Fibroblast of skin of scalp (primary cell): ENCODE measurements around the gene FBXO9.

Source experiments
- DNase-seq: peaks from one replicate; pipeline ENCODE4 v3.0.0-alpha.2; 2013

FBXO9 gene

DNA sequence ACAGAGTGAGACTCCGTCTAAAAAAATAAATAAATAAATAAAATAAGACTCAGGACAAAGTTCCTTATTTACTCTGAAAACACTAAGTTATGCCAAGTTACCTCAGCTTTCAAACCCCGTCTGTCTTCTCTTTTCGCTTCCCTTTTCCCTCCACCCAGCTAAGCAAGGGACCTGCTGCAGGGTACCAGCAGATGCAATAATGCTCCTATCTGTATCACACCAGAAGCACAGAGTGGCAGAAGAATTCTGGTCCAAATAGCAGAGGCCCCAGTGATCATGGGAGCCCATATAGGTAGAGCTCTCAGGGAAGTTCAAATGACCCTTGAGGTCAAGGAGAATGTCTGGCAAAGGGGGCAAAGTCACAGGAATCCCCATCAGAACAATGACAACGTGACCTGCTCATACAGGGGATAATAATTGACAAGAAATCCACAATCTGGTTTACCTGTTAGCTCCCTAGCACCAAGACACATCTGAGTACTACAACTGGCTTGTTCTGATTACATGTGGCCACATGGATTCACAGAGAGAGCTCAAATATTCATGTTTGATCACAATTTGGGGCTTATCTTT lies 74.7 kb downstream of the FBXO9 start:
- DNase-seq, result no peak

DNA sequence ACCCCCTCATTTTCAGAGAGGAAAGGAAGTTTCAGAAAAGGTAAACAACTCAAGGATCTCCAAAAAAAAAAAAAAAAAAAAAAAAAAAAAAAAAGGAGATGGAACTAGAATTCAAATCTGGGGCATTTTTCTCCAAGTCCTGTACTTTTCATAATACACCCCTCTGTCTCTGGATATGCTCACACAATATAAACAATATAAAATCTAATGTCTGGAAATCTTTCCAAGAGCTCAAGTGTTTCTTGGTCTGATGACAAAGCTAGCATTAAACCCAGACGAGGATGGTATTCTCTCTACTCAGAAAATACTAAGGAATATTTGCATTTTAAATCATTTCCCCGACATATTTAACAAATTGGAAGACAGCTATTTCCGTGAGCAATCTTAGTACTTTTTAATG lies 77.6 kb downstream of the FBXO9 start:
- no peak for DNase-seq

DNA sequence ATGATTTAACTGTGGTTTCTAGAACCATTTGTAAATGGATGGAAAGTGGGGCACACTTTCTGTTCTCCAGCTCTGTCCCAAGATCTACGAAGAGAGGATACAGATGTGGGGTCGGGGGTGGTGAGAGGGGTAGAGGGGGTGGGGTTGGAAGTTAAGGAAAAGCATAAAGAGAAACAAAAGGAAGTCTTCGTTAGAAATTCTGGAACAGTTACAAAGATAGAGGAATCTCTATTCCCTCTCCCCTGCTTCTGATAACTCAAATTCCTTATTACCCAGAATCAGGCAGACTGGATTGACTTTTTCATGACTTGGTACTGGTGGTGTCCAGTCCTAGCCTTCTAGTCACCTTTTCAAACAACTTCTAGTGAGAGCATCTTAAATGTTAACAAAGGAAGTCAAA lies 78.5 kb downstream of the FBXO9 start:
- DNase-seq, result no peak

DNA sequence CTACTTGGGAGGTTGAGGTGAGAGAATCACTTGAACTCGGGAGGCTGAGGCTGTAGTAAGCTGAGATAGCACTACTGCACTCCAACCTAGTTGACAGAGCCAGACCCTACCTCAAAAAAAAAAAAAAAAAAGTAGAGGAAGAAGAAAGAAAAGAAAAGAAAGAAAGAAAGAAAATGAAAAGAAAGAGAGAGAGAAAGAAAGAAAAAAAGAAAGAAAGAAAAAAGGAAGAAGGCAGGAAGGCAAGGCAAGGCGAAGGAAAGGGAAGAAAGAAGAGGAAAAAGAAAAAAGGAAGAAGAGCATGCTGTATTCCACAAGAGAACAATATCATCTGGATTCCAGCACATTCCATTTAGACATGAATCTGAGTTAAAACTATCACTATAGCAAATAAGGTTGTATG lies 79.6 kb downstream of the FBXO9 start:
- DNase-seq, result no peak

DNA sequence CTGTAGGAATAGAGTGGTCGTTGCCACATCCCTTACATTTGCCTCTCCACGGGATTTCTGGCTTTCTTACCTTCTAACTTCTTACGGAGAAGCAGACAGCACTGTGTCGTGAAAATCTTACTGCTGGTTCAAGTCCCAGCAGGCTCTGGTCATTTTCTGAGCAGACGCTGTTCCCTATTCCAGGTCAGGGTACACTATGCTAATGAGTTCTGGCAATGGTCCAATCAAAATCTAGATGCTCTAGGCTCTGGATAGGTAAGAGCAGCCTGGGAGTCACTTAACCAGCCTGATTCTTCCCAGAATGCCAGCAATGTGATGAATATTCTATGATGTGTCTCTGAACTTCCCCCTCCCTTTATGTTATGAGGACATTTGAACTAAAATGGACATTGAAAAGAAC lies 83.5 kb downstream of the FBXO9 start, which contains the start of gene GCM1:
Gene GCM1 (minus strand): TSS at position 158 of the 400 bp plus-strand sequence. CDS start 3,209 bp downstream, outside the sequence.
- no peak for DNase-seq
